Panc1 (cell line): Measurements from ENCODE around the gene AMBP. TPM values are rescaled to one million over a fixed set of nuclear protein-coding genes. Genes with fewer than 3 reads are reported as not detected.

ENCODE experiments used
- ATAC-seq: fragments of 200-7000 bp; cut with Tn5 transposase; 2 replicates; pipeline ENCODE4 v1.9.1; 2020; ENCODE audit warnings: mild to moderate bottlenecking, moderate library complexity
- BruUV-seq: library from RNA; stranded (reverse); fragments of 400-500 nt; replicated peaks from 2 replicates; lab custom pipeline; 2021; lab: Mats Ljungman, UMichigan
- CTCF ChIA-PET: fragments of 300-600 bp; sonication (Branson Sonifier 250); formaldehyde crosslinking; loops from one replicate; lab custom pipeline; 2022; ENCODE audit warnings: antibody characterized with exemption; lab: Charles Lee
- POLR2A ChIA-PET: fragments of 300-600 bp; sonication (Branson Sonifier 250); formaldehyde crosslinking; loops from one replicate; lab custom pipeline; 2022; ENCODE audit warnings: antibody characterized with exemption; lab: Charles Lee
- DNase-seq: peaks from one replicate; pipeline ENCODE4 v3.0.0-alpha.2; 2010; ENCODE audit warnings: low read depth, low spot score
- H3K27ac ChIP-seq: 2 replicates; pipeline ENCODE4 v1.5.1; 2011; ENCODE audit warnings: mild to moderate bottlenecking, low read length, inconsistent platforms
- H3K27me3 ChIP-seq: fragments of 200-500 bp; sonication (Bioruptor generic); 2 replicates; pipeline ENCODE4 v1.6.0; 2014; ENCODE audit warnings: low read length, inconsistent platforms; ENCODE audit not compliant: control insufficient read depth, insufficient read depth
- H3K36me3 ChIP-seq: fragments of 200-500 bp; sonication (Bioruptor generic); 2 replicates; pipeline ENCODE4 v1.5.1; 2014; ENCODE audit warnings: inconsistent platforms, mild to moderate bottlenecking, low read length, moderate library complexity; ENCODE audit not compliant: control insufficient read depth, insufficient read depth
- H3K4me1 ChIP-seq: 2 replicates; pipeline ENCODE4 v1.5.1; 2011; ENCODE audit warnings: inconsistent platforms, mild to moderate bottlenecking, low read length, moderate library complexity; ENCODE audit not compliant: control insufficient read depth, insufficient read depth
- H3K4me3 ChIP-seq, 2 experiments: 2 replicates each; pipeline ENCODE4 v1.5.1; 2011 to 2012; ENCODE audit warnings: low read depth in 2 of 2, low read length in 2 of 2, mild to moderate bottlenecking in 2 of 2, inconsistent platforms in 1 of 2, moderate library complexity in 1 of 2
- H3K9me3 ChIP-seq: fragments of 200-500 bp; sonication (Bioruptor generic); 2 replicates; pipeline ENCODE4 v1.5.1; 2014; ENCODE audit warnings: low read depth, mild to moderate bottlenecking, inconsistent platforms, low read length, moderate library complexity; ENCODE audit not compliant: control insufficient read depth, insufficient read depth
- POLR2AphosphoS5 ChIP-seq: IDR thresholded peaks from 2 replicates; pipeline ENCODE4 v1.6.1; 2012; ENCODE audit warnings: mild to moderate bottlenecking, low read depth, low read length, moderate library complexity
- REST ChIP-seq, 2 experiments: IDR thresholded peaks; 2 replicates each; pipeline ENCODE4 v1.6.1; 2011 to 2012; ENCODE audit warnings: low read depth in 2 of 2, control low read depth in 1 of 2, low read length in 1 of 2, mild to moderate bottlenecking in 1 of 2, moderate library complexity in 1 of 2; ENCODE audit not compliant: insufficient read depth in 1 of 2
- SIN3A ChIP-seq: IDR thresholded peaks from 2 replicates; pipeline ENCODE4 v1.6.1; 2012; ENCODE audit warnings: low read depth, mild to moderate bottlenecking, low read length, moderate library complexity, borderline replicate concordance; ENCODE audit not compliant: insufficient read depth
- TCF7L2 ChIP-seq: IDR thresholded peaks from 2 replicates; pipeline ENCODE4 v1.6.1; 2011; ENCODE audit warnings: mild to moderate bottlenecking, low read depth, low read length, inconsistent platforms
- in situ Hi-C: cut with HindIII; loops from 2 replicates; pipeline ENCODE4 v1.10.0; 2016; ENCODE audit warnings: low sequenced_read_pairs, low pct_unique_long_range_greater_than_20kb
- intact Hi-C: fragments of 100-400 bp; cut with micrococcal nuclease; formaldehyde crosslinking; loops from one replicate; pipeline ENCODE4 v1.10.0; 2022; ENCODE audit not compliant: unreplicated experiment
- total RNA-seq: library from RNA; stranded (reverse); gene quantifications from one replicate; pipeline ENCODE4 v1.2.1, GENCODE V29; 2021; ENCODE audit not compliant: unreplicated experiment
- TF ChIP-seq, protein P1 (sequence below): fragments of 450-650 bp; IDR thresholded peaks from 2 replicates; pipeline ENCODE4 v1.5.1; 2017; ENCODE audit warnings: mild to moderate bottlenecking

The AMBP gene
- total RNA-seq, 1 experiment from 2014 or later: 1.7 TPM

GRCh38 chr9:114025760-114026159, 52.3 kb downstream of the AMBP start:
- DNase-seq: no peak
- TF ChIP-seq SIN3A: no peak
- TF ChIP-seq TCF7L2: no peak
- TF ChIP-seq REST (IDR thresholded peaks at IDR 0.05; ENCODE audit: insufficient read depth in 1 of 2, low read depth in 2 of 2, low read length in 1 of 2): no peak
- no peak for TF ChIP-seq POLR2AphosphoS5
- TF ChIP-seq, protein P1, sequence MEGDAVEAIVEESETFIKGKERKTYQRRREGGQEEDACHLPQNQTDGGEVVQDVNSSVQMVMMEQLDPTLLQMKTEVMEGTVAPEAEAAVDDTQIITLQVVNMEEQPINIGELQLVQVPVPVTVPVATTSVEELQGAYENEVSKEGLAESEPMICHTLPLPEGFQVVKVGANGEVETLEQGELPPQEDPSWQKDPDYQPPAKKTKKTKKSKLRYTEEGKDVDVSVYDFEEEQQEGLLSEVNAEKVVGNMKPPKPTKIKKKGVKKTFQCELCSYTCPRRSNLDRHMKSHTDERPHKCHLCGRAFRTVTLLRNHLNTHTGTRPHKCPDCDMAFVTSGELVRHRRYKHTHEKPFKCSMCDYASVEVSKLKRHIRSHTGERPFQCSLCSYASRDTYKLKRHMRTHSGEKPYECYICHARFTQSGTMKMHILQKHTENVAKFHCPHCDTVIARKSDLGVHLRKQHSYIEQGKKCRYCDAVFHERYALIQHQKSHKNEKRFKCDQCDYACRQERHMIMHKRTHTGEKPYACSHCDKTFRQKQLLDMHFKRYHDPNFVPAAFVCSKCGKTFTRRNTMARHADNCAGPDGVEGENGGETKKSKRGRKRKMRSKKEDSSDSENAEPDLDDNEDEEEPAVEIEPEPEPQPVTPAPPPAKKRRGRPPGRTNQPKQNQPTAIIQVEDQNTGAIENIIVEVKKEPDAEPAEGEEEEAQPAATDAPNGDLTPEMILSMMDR: no peak
- Histone ChIP-seq H3K27ac (no peak overlapping the region), H3K4me3 (no peak overlapping the region), H3K4me1 (no peaks in the 10 kb centered on the region), H3K27me3 (no peaks in the 10 kb centered on the region), H3K36me3 (no peaks in the 10 kb centered on the region), H3K9me3 (no peaks in the 10 kb centered on the region; the same call in 1 of the 2 replicates)
- no peak for ATAC-seq
- ChIA-PET POLR2A (no interaction called here), CTCF (no interaction called here)
- intact Hi-C loops: no loop called here
- in situ Hi-C loops: no loop called here
- no TSS peak for BruUV-seq

DNA sequence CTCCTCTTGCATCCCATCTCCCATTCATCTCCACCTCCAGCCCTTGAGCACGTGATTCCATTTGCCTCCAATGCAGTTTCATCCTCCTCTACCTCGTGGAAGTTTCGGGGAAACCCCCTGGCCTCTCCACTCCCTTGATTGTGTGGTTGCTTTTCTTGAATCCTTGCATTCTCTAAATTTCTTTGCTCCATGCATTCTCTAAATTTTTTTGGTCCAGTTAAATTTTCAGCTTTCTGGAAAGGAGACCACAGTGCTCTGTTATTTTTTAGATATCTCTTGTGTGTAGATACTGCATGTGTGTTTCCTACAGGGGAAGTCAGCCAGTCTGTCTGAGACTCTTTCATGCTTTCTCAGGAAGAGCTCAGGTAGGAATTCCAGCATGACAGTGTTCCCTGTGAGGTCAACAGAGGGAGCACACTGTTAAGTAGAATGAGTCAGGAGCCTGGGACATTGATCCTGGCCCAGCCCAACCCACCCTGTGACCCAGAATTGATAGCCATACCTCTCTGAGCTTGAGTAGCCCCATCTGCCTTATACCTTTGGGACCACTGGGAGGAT, 52.8 kb downstream of the AMBP start:
- no peak overlapping the region for H3K4me3 ChIP-seq
- TF ChIP-seq REST (IDR thresholded peaks at IDR 0.05; ENCODE audit: insufficient read depth in 1 of 2, low read depth in 2 of 2, low read length in 1 of 2) (no peak), POLR2AphosphoS5 (no peak), TCF7L2 (no peak), SIN3A (no peak)
- TF ChIP-seq, protein P1: no peak
- H3K27ac ChIP-seq: no peak overlapping the region
- ATAC-seq (no peak), DNase-seq (no peak)
- in situ Hi-C loops: no loop called here
- ChIA-PET CTCF (no interaction called here), POLR2A (no interaction called here)
- BruUV-seq: no TSS peak
- H3K36me3 ChIP-seq: no peaks in the 10 kb centered on the region
- intact Hi-C loops: no loop called here
- no peaks in the 10 kb centered on the region for H3K27me3 ChIP-seq
- no peaks in the 10 kb centered on the region for H3K4me1 ChIP-seq
- no peaks in the 10 kb centered on the region; the same call in 1 of the 2 replicates for H3K9me3 ChIP-seq
